ENCODE results near the gene SH3BGRL2. TPM values are rescaled to one million over a fixed set of nuclear protein-coding genes. Genes with fewer than 3 reads are reported as not detected.

Gene SH3BGRL2
- total and polyA plus RNA-seq, 2 of the 4 experiments (the other 2 are of a cell fraction): 2.4 to 5.6 TPM

GRCh38 chr6:79671600-79672266 lies 40.6 kb downstream of the SH3BGRL2 start (continued):
- TF ChIP-seq USF2 (IDR thresholded peaks at IDR 0.05; ENCODE audit: low read depth, low read length): no peak

- 20% methylated on average over 1 of the region's 2 CpGs; no CpG with 5 or more reads in 1 of the 2 experiments for WGBS, 2 experiments (ENCODE audit: extremely low coverage in 2 of 2, insufficient read length in 1 of 2)
- Histone ChIP-seq H2BK20ac (ENCODE audit: low read depth, low read length) (no peak overlapping the region), H2BK5ac (ENCODE audit: low read depth, low read length, poor library complexity, severe bottlenecking) (no peak overlapping the region), H3K9ac (ENCODE audit: low read depth, low read length) (no peak overlapping the region), H3K4me2 (ENCODE audit: low read depth, low read length) (no peak overlapping the region), H2AK9ac (replicated peaks; ENCODE audit: low read depth, low read length, poor library complexity) (no peak overlapping the region), H4K91ac (ENCODE audit: insufficient read depth, low read depth, low read length) (no peak overlapping the region), H3K9me1 (ENCODE audit: insufficient read depth, low read length) (0 out of 2 replicates have a peak, but pooled peaks cover 3% of the 10 kb centered on the region), H2BK15ac (ENCODE audit: low read depth, low read length) (no peak overlapping the region), H3K23ac (ENCODE audit: low read depth, low read length) (no peak overlapping the region), H2BK120ac (ENCODE audit: low read depth, low read length) (no peak overlapping the region), H3K27ac (ENCODE audit: insufficient read depth, low read length) (no peak overlapping the region), H4K5ac (ENCODE audit: low read depth, low read length) (no peak overlapping the region), H3K4me1 (ENCODE audit: control insufficient read depth, insufficient read depth, low read length) (peaks cover 5% of the 10 kb centered on the region), H3K36me3 (ENCODE audit: control insufficient read depth, insufficient read depth, low read length) (no peaks in the 10 kb centered on the region), H3K4ac (ENCODE audit: low read depth, low read length) (no peak overlapping the region), H3K4me3 (ENCODE audit: insufficient read depth, low read depth, low read length) (no peak overlapping the region), H4K20me1 (ENCODE audit: insufficient read depth, low read length) (no peaks in the 10 kb centered on the region), H2AFZ (replicated peaks; ENCODE audit: low read length, poor library complexity) (no peak overlapping the region), H3K56ac (ENCODE audit: extremely low read depth, insufficient read depth, low read length) (no peak overlapping the region), H3K27me3 (ENCODE audit: control insufficient read depth, insufficient read depth, low read length) (no peaks in the 10 kb centered on the region), H4K8ac (ENCODE audit: low read depth in 2 of 2, low read length in 2 of 2) (no peak overlapping the region), H3K79me1 (ENCODE audit: low read depth in 1 of 2, low read length in 2 of 2) (no peaks in the 10 kb centered on the region), H3K9me3 (ENCODE audit: control insufficient read depth, insufficient read depth, low read length) (no peaks in the 10 kb centered on the region), H3K18ac (ENCODE audit: low read depth, low read length) (no peak overlapping the region), H2AK5ac (ENCODE audit: low read depth, low read length) (no peak overlapping the region), H3K14ac (replicated peaks; ENCODE audit: low read depth, low read length) (no peak overlapping the region)
- no TSS peak for BruUV-seq (replicated peaks)
- TF ChIP-seq RAD21 (IDR thresholded peaks at IDR 0.05; ENCODE audit: low read length): peak; percentile 73
- peak; percentile 58 for TF ChIP-seq CTCF (conservative IDR thresholded peaks at IDR 0.05; ENCODE audit: low read depth, low read length)
- no peak for TF ChIP-seq MXI1 (IDR thresholded peaks at IDR 0.05; ENCODE audit: borderline replicate concordance, low read depth, low read length)
- TF ChIP-seq POLR2A (IDR thresholded peaks at IDR 0.05; ENCODE audit: low read depth, low read length): no peak
- TF ChIP-seq SMC3 (IDR thresholded peaks at IDR 0.05; ENCODE audit: low read depth, low read length): peak; percentile 52
- TF ChIP-seq MAZ (IDR thresholded peaks at IDR 0.05; ENCODE audit: borderline replicate concordance, low read depth, low read length): no peak
- intact Hi-C loops (cut with micrococcal nuclease): loop anchor here (1.0 to 10.0 kb wide), 3 partner anchors 102 to 598 kb away; partner anchors contain the start of genes HMGN3 and PHIP
- dilution Hi-C loops (cut with HindIII; ENCODE audit: low sequenced_read_pairs, unreplicated experiment): no loop called here
- POLR2A ChIA-PET (ENCODE audit: unreplicated experiment): no interaction called here
- in situ Hi-C loops (cut with MboI; ENCODE audit: low sequenced_read_pairs): loop anchor here (10.0 kb wide), 1 partner anchor 98 kb away; no protein-coding TSS in a partner anchor
- ATAC-seq (ENCODE audit: low read depth) (peak; percentile 61), DNase-seq (peak; percentile 45)
- CTCF ChIA-PET: interaction anchor here (0.6 to 2.3 kb wide), 10 partner anchors 9 to 120 kb away, joined by 3 to 19 read pairs (median 3); no protein-coding TSS in a partner anchor
These were observed 41.5 kb downstream of the SH3BGRL2 start for GRCh38 chr6:79672631-79673111.

Data from IMR-90 (cell line).